GM12891 (cell line): ENCODE measurements around the gene SETBP1.

Source experiments
- POLR2AphosphoS5 ChIP-seq: IDR thresholded peaks from 2 replicates; pipeline ENCODE4 v1.6.1; 2011; ENCODE audit warnings: low read depth, low read length, control low read depth
- TAF1 ChIP-seq: IDR thresholded peaks from 2 replicates; pipeline ENCODE4 v1.6.1; 2011; ENCODE audit warnings: low read depth, low read length, control low read depth

GRCh38 chr18:45023519-45023918 lies 342.8 kb downstream of the SETBP1 start:
- TF ChIP-seq POLR2AphosphoS5: no peak
- no peak for TF ChIP-seq TAF1
